HK-2 (cell line): Measurements from ENCODE around the gene ITGA2.

Experiments
- DNase-seq: peaks from one replicate; pipeline ENCODE4 v3.0.0-alpha.2; 2018; ENCODE audit not compliant: unreplicated experiment

The ITGA2 gene

DNA sequence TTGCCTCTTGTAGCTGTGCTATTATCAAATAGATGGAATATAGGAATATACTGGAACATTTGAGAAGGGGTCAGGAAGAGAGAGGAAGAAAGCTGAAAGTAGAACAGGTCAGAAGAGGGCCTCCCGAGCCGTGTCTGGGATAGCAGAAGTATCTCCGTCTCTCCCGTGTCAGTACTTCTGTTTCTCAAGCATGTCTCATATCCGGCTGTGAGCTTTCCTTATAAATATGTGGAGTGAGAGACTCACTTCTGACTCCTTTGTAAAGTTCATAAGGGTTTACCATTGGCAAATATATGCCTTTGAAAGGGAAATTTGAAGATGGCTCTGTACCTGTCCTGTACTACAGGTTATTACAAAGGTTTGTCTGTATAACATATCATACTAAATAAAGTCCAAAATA is 70.1 kb downstream of the ITGA2 start:
- DNase-seq, result no peak

DNA sequence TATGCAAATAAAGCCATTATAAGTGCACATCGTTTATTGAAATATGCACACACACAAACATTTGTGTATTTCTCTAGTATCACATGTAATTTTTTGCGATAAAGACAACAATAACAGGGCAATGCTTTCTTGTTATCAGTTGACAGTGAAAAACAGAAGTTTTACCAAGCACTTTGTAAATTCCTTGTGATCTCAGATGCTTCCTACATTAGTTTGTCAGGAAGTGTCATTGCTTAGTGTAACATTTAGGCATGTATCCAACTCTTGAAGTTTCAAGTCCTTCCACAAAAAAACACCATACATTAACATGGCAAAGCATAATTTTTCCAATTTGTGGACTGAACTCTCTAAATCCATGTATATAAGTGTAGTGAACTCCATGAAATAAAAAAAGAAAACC is 74.0 kb downstream of the ITGA2 start:
- no peak for DNase-seq

DNA sequence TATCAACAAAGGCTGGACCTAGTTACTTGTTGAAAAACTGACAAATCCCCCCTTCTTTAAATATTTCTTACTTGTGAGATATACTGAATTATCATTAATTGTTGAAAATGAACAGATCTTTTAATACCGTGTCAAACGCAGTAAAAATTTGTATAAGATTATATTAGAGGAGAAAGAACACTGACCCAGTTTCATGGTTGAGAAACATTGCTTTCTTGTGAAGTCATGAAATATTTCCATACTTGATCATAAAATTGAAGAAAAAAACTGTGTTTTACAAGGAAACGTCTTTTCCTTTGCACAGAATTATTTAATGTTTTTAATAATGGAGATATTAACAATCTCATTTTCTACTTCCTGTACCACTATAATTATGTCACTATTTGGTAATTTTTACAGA is 74.6 kb downstream of the ITGA2 start:
- DNase-seq, result no peak

DNA sequence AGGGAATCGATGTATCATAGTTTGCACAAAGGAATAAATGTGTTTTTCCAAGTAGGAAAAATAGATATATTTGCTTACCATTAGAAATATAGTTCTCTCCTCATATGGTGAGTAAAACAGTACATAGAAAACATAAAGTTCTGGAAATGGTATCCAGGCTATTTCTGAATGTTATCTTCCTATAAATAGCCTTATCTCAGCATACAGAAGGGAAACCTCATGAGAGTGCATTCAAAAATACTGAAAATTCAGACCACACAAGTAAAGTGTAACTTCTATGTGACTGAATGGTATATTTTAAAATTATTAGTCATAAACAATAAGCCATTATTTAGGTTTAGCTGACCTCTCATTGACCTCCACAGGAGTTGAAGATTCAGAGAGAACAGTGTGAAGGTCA is 76.9 kb downstream of the ITGA2 start:
- no peak for DNase-seq

DNA sequence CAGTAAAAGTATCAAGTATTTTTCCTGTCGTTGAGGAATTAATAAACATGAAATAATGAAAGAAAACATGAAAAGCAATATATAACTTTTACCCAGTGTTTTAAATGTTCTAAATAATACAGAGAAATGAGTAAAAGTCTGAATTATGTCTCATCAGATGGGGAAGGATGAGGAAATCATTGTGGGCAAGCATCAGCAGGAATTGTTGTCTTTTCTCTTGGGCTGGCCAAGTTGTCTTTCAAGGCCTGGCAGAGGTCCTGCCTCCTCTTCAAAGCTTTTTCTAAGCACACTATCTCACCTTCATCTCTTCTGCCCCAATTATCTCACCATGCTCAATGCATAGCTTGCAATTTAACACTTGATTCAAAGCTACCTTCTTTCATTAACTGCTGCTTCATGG is 78.5 kb downstream of the ITGA2 start:
- no peak for DNase-seq

DNA sequence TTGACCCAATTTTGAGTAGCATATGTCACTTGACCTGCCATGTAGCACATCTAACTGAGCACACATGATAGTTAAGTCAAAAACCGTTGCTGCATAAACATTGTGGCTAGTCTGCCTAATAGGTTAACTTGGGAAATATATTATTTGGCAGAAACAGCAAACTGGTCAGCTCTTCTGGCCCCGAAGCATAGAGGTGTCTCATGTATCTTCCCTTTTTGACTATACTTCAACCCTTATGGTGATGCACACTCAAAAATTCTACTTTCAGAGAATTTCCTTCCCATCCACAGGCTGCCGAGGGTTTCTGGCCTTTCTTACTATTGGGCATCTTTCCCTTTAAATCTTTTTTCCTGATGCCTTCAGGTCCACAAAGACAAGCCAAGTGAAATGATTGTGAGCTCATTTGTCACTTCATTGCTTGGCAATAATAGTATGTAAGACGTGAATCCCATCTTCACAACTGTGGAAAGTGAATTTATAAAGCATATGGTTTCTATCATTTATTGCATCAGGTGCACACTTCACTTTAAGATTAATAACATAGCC is 79.2 kb downstream of the ITGA2 start:
- no peak for DNase-seq

DNA sequence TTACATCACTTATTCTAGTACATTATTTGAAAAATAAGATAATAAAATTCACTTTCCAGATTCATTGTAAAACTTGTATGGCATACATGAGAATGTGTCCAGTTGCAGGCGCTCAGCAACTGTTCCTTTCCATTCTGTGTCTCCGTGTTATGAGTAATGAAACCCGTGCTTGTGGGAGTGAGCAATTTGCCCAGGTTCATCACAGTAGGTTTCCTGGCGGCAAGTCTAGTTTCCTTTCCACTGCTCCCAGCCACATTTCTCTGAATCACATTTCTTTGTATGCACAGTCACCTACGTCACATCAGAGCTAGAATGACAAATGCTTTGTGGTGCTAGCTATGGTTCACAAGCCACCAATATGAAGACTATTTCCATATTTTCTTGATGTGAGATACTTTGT is 80.5 kb downstream of the ITGA2 start:
- DNase-seq, result peak; percentile 19

DNA sequence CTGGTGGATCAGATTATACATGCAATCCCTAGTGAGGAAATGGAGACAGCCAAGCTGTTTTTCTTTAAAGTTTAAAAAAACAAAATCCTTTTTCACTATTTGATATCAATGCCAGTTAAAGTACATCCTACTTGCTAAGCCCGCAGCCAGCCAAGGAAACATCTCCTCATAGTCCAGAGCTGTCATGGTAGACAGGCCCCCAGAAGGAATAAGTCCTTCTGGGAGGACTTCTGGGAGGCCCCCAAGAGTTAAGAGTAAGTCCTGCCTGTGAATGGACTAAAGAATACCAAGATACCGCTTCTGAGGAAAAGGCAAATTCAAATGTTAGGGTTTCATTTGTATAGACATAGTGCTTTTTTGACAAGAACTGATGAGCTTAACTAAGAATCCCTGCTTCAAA is 82.1 kb downstream of the ITGA2 start:
- no peak for DNase-seq

DNA sequence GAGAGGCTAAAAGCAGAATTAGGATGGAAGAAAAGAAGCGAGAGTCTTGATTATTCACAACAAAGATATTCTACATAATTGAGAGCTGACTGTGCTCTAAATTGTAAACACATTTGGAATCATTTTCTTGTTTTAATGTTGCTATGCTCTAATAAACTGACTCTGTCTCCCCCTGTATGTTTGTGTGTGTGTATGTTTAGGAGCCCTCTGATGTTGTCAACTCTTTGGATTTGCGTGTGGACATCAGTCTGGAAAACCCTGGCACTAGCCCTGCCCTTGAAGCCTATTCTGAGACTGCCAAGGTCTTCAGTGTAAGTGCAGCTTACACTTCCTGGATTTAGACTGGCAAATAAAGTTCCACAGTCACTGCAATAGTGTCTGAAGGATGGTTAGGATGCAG is 82.6 kb downstream of the ITGA2 start:
- no peak for DNase-seq

DNA sequence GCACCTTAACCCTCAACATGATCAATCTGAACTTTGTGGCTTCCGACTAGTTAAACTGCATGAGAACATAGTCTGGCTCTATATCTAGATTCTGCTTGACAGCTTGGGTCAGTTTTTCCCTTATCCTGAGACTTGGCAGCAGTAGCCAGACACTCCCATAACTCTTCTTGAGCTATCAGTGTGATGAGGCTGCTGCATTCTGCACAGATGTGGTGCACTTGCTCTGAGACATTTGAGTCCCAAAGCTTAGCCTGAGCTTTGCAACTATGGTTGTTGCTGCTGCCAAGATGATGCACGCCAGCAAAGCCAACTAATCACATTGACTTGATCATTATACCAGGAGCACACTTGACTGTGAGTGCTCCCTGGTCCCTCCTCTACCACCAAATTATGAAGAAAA is 84.2 kb downstream of the ITGA2 start:
- no peak for DNase-seq

DNA sequence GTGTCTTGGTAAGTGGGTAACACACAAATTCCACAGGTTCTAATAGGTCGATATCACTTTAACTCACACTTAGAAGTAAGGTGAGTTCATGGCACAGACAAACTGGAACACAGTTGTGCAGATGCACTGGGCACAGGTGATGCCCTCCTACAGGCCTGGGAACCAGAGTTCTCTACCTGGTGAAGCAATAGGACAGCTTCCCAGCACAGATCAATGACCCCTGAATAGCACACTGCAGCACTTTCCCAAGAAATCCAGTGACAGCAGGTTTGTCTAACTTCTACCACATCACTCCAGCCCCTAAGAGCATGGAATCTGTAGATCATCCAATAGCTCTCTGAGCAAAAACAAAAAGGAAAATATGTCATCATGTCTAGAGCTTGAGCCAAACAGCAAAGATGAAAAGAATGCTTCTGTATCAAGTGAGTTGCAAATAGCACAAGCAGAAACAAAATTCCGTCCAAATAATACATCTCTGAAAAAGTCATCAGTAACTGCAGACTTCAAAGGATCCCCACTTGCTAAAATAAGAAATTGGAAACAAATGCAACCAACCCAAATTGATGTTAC is 86.9 kb downstream of the ITGA2 start:
- DNase-seq, result no peak

DNA sequence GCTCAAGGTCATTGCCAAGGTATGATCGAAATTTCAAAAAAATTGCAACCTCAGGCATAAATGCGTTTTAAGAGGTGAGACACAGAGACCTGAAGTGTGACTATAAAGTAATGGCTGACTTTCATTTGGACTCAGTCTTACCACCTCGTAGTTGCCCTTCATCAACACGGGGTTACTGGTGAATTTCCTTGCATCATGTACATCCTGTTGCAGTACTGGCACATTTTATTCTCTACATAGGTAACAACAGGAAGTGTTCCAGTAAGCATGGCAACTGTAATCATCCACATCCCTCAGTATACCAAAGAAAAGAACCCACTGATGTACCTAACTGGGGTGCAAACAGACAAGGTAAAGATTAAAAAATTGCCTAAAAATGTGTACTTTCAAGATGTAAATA is 91.1 kb downstream of the ITGA2 start:
- no peak for DNase-seq

DNA sequence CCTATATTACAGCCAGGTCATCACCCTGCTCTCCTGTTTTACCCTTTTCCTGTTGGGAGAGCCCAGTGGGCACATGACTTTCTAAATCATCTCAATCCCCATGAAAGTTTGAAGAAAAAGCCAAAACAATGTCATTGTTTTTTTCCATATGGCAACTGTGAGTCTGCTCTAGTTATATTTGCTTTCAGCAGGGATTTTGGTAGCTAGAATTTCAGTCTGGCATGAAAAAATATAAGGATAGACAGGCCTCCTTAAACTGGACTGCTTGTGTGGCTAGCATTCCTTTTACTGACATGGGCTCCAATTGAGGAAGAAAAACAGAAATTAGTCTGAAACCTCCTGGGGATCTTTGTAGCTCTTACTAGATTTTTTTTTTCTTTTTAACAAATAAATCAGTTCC is 94.8 kb downstream of the ITGA2 start:
- no peak for DNase-seq

DNA sequence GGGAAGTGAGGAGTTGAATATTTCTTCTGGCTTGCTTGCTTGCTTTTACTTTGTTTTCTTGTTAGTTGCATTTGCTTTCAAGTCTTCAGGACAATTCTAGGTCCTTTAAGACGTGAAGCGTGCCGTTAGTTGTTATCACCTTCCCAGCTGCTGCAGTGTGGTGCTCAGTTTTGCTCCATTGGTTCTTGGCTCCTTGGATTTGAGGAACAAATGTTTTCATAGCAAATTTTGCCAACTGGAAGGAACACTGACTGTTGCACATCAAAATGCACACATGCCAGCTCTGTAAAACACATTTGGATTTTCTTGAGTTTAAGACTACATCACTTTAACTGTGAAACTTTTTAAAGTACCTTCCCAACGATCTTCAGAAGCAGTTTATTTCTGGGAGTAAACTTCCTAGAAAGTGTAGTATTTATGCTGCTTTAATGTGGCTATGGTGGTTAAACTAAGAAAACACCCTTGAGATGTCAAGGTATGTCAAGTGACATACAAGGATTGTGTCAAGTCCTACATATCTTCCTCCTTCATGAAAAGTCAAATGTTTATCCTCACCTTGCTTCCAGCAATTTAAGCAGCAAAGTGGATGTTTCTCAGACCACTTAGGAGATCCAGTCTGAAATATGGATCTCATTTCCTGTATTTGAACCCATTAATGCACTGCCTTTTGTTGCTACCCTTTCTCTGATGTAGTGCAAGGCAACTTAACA is 95.5 kb downstream of the ITGA2 start:
- DNase-seq, result no peak

DNA sequence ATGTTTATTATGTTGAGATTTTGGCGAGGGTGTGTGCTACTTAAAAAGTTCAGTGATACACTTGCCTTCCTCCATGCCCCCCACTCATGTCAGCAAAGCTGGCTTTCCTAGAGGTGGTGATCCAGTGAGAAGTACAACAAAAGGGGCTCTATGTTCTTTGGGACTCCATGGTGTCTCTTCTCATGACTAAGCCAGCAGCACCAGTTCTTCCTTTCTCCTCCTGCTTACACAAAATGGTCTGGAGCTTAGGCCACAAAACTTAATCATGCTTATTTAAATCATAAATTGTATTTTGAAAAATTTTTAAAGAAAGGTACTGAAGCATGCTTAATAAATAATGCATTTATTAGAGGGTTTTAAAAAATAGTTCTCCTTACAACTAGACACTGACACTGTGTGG is 98.0 kb downstream of the ITGA2 start:
- no peak for DNase-seq

DNA sequence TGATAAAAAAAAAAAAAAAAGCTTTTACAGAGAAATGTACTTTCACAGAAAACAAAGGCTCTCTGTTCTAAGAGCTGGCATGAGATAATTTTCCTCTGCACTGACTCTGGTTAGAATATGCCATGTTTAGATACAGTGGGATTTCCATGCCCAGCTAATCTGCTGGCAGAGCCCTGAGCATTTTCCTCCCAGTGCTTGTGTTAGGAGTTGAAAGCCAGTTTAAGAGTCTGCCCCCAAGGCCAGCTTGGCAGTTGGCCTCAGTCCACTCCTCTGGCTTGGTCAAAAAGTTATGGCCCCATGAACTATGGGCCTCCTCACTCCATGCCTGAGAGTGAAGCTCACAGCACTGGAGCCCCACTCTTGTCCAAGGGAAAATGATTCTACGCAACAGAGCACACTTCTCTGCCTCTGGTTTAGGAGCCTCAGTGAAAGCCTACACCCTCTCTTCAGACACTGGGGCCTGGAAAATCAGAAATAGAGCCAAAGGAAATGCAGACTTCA is 98.5 kb downstream of the ITGA2 start:
- DNase-seq, result no peak

DNA sequence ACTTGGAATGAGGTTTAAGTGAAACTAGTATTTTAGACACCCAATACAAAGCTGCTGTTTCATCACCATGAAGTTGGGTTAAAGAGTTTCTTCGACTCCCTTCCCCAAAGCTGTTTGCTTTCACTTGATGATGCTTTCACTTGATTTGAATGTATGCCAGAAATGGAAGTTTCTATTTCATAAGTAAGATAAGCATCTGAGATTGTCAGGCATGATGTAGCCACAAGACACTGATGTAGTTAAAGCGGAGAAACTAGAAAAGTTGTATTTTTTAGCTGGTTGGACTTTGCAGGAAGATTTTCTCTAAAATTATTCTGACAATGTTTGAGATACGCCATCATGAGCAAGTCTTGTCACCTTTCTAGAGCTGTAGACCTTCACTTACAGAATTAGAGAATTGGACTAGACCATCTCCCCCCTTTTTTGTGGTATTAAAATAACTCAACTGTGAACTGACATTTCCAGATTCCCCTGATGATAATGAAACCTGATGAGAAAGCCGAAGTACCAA is 100.4 kb downstream of the ITGA2 start:
- no peak for DNase-seq

DNA sequence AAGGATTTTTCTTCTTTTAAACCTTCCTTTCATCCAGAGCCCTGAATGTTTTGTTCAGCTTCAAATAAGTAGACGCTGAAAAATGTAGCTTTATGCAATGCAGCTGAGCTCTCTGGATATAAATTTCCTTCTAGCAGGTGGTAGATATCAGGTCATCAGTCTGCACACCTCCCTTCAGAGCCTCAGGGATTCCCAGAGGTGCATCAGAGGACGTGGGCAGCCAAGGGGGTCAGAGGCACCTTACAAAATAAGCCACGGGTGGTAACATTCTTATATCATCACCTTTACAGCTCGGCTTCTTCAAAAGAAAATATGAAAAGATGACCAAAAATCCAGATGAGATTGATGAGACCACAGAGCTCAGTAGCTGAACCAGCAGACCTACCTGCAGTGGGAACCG is 101.1 kb downstream of the ITGA2 start:
- no peak for DNase-seq

DNA sequence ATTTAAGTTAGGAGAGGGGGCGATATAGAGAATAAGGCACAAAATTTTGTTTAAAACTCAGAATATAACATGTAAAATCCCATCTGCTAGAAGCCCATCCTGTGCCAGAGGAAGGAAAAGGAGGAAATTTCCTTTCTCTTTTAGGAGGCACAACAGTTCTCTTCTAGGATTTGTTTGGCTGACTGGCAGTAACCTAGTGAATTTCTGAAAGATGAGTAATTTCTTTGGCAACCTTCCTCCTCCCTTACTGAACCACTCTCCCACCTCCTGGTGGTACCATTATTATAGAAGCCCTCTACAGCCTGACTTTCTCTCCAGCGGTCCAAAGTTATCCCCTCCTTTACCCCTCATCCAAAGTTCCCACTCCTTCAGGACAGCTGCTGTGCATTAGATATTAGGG is 102.1 kb downstream of the ITGA2 start:
- DNase-seq, result no peak

DNA sequence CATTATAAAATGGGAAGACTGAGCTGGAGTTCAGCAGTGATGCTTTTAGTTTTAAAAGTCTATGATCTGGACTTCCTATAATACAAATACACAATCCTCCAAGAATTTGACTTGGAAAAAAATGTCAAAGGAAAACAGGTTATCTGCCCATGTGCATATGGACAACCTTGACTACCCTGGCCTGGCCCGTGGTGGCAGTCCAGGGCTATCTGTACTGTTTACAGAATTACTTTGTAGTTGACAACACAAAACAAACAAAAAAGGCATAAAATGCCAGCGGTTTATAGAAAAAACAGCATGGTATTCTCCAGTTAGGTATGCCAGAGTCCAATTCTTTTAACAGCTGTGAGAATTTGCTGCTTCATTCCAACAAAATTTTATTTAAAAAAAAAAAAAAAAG is 103.1 kb downstream of the ITGA2 start:
- no peak for DNase-seq

DNA sequence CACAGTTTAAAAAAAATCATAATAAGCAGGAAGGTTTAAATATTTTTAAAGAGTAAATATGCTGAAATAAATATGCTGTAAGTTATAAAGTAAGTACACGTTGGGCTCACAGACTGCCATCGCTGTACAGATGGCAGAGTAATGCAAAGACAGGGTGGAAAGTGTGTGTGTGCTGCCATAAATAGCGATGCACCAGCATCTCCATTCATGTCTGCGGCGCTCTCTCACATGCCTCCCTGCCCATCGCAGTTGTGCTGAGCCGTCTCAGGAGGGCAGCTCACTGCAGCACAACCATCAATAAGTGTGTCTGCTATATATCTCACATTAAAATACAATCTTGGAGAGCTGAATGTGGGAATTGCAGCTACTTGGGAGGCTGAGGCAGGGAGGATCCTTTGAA is 106.1 kb downstream of the ITGA2 start:
- no peak for DNase-seq

DNA sequence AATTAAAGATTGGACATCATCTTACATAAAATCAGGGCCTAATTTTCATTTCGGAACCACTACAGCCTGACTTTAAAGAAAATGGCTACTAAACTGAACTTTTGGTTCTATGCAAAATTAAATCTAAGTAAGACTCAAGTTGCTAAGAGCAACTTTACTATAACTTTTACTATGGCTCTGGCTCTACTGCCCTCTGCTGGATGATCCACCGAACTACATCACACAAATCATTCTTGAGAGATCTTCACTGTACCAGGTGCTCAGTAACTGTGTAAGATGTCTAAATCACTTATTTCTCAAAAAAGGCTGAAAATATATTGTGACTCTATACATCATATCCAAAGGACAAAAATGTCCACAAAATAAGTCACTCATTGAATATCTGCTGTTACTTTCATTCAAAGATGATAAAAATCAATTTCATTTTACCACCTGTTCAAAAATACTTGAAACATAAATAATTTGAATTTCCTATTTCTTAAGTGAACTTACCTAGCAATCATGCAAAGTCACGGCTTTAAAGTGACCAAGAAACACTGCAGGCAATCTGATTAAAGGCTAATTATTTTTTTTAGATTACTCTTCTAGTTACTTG is 106.9 kb downstream of the ITGA2 start:
- peak; percentile 37 for DNase-seq

DNA sequence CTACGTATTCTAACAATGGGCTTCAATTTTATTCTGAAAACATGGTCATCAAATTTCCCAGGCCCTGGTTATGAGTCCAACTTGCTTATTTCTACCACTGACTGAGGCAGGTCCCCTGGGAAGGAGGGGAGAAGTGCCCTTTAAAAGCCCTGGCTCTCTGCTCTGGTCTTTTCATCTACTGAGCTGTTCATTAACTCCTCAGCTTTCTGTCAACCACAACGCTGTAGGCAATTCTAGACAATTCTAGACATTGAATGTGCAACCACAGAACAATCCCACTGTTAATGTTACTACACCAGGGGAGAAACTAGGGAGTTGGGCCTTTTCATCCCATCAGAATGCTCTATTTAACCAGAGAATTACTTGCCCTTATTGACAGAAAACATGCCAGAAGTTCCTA is 110.4 kb downstream of the ITGA2 start:
- DNase-seq, result no peak
